Anterior cingulate cortex (tissue), 58 donors: ENCODE measurements around the gene HOXD3.

Experiments
- DNase-seq, 58 donors: peaks; one replicate each; lab custom pipeline; 2025; lab: John Stamatoyannopoulos, UW

The HOXD3 gene

DNA sequence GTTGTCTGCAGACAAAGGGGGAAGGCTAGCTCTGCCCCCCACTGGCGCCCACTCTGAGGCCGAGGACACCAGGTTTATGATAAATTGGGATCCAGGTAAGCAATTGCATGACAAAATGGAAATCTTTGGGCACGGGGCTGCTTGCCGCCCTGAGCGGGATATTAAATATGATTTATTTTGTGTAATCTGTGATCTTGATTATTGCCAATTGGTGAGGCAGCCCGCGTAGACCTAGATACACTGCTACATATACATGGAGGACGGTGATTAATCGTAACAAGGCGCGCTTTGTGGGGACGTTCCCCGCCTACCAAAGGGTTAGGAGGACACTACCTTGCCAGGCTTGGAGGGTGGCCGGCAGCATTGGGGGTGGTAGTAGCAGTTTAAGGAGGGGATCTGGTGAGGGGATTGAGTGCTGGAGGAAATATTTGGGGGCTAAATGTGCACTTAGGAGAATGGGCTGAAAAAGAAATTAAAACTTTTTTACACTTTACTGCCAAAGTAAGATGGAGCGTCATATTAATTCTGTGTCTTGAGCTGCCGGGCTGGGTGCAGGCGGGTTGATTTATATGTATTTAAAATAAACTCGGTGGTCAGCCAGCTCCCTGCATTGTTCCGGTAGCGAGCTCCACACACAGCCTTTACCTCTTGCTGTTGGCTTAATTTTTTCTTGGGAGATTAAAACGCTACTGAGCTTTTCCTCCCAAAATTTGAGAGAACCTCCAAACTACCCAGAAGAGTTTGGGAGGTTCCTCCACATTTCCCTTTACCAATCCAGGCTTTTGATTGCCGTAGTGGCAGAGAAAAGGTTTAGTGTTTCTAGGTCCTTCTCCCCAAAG lies 4.1 kb downstream of the HOXD3 start:
- no peak for DNase-seq

DNA sequence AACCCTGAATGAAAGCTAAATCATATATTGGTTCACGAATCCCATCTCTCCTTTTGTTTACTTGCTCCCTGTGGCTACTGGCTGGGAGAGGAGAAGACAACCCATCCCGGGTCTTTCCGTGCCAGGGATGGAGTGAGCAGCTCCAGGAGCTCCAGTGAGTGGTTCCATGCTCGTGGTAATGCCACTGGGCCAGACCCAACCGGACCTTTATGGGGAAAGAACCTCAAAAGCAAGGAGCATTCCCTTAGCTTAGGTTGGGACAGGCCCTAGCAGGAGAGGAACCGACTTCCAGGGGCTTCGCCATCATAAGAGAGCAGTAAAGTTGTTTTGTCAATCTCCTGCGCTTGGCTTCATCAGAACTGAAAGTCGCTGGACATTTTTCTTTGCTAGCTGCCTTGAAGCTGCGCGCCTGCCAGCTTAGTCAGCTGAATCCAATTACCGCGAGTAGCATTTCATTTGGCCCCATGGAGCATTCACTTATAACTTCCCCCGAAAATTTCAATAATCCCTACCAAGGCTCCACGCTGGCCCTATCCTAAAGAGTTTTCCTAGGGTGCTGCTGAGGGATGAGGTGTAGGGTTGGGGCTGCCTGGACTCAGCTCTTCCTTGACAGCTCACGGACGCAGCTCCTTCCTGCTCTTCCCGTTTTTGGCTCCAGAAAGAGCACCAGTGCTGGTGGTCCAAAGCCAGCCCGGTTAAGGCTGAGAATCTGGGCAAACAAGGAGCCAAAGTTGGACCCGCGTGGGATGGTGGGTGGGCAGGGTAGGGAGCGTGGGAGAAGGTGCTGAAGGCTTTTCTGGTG lies 4.9 kb downstream of the HOXD3 start:
- no peak for DNase-seq

DNA sequence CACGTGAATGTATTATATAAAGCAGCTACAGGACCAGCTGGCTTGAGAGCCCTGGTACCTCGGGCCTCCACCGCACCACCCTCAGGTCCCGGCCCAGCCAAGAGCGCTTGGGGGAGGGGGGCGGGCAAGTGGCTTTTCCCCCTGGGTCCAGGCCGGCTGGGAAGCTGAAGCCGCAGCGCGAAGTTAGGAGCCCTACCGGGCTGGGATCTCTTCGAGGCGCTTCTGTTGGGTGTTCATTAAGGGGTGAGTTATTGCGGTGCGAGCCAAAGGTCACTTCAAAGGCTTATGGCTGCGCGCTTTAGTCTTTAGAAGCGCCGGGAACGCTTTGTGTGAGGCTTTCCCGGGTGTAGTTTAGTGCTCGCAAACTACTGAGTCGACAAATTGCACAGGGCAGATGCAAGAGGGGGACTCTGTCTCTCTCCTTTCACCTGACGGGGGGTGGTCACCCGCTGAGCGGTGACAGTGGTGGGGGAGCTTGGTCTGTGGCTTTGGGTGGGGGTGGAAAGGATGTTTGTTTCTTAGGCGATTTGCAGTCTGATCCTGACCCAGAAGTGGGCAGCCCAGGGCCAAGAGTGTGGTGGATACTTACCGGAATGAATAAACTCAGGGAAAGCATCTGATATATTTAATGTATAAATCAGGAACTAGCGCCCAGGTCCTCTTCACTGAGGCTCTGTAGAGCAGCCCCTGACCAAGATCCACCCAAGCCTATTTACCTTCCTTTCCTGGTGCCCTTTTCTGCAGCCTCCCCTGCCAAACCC lies 6.0 kb downstream of the HOXD3 start:
- no peak for DNase-seq

DNA sequence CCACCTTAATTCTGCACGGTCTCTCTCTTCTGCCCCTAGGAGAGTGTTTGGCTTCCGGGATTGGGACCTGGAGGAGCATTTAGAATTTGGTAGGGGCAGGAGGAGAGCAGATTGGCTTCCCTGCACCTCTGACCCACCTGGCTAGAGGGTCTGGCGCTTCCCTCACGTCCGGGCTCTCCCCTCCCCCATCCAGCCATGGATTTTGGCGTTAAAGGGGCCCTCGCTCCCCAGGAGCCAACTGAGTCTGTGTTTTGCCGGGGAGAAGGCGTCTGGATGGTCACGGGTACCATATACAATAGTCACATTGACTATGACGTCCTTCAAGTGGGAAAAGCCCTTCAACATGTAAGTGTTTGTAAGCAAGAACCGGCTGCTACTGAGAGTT lies 6.6 kb downstream of the HOXD3 start:
- no peak for DNase-seq

DNA sequence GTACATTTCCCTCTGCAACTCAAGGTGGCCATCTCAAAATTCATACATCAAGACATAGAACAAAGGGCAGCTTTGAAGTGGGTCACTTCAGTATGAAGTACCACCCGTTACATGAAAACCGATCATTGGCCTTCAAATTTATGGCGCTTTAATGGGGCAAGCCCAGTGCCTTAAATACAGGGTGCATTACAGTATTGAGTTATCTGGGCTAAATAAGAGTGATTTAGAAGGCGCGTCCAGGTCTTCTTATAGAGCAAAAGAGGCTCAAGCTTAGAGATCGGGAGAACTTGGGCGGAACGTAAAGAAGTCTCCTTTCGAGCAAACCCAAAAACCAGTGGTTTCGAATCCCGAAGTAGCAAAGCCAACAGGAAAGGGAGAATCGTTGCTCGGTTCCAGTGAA lies 7.1 kb downstream of the HOXD3 start:
- DNase-seq, result no peak

DNA sequence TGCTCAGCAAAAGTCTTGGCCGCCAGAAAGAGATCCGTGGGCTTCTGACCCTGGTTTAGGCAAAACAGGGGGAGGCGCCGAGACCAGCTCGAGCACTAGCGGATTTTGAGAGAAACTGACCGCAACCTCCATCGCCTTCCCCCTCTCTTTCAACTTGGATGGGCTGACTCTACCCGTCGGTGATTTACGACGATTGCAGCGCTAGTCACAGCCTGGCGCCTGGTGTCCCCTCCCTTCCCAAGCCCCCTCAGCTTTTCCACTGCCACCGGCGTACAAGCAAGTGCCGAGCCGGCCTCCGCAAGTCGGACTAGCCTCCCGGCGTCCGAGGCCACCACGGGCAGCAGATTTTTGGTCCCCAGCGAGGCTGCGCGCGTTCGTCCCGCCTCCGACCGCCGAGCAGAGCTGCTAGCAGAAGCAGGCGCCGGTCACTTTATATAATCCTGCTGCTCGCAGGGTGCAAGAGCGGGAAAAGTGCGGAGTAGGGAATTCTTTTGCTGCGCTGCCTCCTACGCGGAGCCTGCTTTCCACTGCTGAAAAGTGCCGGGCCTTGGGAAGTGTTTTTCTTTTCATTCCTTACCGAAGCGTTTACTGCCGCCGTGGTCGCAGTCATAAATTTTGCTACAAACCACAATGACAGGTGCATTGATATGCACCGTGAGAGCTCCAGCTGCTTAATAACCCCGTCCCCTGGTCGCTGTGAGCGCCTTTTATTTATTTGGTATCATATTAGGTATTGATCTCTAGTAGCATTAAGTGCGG lies 7.7 kb downstream of the HOXD3 start:
- DNase-seq, result no peak

DNA sequence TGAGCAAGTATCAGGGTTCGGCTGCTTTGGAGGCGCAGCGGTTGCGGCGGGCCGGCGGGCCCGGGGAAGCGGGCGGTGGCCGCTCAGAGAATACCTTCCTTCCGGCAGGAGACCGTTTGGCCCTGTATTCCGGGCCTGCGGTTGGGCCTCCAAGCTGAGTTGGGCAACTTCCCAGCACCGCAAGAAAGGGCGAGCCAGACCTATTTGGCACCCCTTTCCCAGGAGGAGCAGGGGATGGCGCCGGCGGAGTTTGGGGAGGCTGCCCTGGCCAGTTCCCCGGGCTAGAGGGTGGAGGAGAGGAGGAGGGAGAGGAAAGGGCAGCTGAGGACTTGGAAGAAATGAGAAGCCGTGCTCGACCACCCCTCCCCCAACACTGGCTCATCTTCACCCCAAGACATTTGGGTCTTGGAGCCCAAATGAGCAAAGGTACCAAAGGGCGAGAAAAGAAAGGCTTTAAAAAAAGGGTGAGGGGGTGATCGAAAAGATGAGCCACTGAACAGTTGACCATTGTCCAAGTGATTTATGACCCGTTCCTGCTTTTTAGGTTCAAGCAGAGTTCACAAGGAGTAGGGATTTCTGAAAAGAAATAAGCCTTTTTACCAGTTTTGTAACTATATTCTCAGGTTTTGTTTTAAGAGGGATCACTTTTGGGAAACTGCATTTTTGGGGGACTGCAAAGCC lies 8.4 kb downstream of the HOXD3 start:
- no peak for DNase-seq

DNA sequence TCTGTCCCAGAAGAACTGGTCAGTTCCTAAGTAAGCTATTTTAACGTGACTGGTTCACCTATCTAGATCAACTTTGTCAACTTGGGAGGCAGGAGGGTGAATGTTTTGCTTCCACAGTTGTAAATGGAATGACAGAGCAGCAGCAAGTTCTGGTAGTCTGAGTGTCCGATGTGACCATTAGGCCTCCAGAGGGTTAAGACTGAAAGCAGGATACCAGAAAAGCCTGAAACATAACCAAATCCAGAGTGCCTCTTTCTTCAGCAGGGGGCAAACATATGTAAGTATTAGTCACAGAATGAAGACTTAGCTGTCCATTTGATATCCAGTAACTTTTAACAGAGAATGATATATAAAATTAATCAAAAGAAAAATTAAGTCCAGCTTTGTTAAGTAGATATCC lies 9.2 kb downstream of the HOXD3 start:
- DNase-seq, result no peak

DNA sequence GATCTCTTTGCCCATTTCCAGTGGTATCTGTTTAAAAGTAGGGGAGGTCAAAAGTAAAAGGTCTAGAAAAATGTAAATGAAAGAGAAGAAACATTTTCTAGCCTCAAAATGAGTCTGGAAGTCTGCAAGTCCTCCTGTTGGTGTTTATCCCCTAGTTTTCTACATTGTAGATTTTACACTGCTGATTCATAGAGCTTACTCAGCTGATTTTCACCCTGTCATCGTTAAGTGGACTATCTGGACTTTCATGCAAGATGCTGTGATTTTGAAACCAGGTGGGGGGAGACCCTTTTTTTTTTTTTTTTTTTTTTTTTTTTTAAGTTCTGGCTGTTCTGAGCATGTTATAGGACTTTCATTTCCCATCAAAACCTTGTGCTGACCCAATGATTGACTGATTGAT lies 10.3 kb downstream of the HOXD3 start:
- no peak for DNase-seq

DNA sequence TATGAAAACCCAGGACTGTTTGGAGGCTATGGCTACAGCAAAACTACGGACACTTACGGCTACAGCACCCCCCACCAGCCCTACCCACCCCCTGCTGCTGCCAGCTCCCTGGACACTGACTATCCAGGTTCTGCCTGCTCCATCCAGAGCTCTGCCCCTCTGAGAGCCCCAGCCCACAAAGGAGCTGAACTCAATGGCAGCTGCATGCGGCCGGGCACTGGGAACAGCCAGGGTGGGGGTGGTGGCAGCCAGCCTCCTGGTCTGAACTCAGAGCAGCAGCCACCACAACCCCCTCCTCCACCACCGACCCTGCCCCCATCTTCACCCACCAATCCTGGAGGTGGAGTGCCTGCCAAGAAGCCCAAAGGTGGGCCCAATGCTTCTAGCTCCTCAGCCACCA lies 12.1 kb downstream of the HOXD3 start:
- DNase-seq, result no peak

DNA sequence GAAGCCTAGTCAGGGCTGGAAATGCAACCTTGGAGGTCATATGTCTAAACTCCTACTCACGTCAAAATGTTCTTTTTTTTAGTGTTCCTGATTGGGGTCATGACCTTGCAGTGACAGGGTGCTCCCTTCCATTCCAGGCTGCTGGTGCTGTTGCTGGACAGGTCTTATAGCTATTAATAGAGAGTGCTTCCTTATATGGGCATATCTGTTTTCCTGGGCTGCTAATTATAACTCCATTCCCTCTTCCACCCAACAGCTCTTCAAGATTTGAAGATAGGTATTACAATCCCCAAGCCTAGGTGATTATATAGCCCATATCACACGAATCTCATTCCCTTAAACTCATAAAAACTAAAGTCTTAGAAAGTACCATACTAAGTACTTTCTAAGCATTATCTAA lies 12.6 kb downstream of the HOXD3 start:
- DNase-seq, result no peak

DNA sequence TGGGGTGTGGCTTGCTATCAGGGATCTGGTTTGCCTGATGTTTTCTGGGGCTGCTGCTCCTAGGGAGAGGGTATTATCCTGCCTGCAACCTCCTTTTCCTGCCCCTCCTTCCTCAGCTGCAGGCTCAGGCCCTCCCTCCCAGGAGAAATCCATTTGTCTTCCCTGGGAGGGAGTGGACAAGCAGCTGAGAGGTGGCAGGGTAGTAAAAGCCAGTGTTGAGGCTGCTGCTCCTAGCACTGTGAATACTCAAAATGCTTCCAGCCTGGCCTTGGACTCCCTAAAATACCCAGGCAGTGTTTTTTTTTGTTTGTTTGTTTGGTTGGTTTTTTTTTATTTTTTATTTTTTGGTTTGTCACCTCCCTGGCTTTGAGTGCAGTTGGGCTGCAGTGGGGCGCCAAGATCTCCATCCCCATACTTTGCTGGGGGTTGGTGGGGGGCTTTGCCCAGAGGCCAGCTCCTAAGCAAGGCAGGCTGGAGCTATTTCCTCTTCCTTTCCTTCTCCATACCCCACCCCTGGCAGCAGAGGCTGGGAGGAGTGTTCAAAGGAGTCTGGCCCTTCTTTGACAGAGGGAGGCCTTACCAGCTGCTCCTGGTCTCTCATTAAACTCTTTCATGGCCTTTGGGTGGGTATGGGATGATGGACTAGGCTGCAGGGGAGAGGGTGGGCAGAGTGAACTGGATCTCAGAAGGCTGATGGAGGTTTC lies 13.6 kb downstream of the HOXD3 start:
- no peak for DNase-seq

DNA sequence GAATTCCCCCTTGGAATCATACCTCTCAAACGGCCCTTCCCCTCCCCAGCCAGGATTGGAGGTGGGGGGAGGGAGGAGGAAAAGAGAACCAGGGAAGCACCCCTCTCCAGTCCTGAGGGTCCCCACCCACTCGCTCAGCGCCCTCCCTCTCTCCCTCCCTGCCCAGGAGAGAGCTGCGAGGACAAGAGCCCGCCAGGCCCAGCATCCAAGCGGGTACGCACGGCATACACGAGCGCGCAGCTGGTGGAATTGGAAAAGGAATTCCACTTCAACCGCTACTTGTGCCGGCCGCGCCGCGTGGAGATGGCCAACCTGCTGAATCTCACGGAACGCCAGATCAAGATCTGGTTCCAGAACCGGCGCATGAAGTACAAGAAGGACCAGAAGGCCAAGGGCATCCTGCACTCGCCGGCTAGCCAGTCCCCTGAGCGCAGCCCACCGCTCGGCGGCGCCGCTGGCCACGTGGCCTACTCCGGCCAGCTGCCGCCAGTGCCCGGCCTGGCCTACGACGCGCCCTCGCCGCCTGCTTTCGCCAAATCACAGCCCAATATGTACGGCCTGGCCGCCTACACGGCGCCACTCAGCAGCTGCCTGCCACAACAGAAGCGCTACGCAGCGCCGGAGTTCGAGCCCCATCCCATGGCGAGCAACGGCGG lies 14.4 kb downstream of the HOXD3 start:
- peak in 15 of 58 donors; percentile 7 to 36 (median 16) for DNase-seq

DNA sequence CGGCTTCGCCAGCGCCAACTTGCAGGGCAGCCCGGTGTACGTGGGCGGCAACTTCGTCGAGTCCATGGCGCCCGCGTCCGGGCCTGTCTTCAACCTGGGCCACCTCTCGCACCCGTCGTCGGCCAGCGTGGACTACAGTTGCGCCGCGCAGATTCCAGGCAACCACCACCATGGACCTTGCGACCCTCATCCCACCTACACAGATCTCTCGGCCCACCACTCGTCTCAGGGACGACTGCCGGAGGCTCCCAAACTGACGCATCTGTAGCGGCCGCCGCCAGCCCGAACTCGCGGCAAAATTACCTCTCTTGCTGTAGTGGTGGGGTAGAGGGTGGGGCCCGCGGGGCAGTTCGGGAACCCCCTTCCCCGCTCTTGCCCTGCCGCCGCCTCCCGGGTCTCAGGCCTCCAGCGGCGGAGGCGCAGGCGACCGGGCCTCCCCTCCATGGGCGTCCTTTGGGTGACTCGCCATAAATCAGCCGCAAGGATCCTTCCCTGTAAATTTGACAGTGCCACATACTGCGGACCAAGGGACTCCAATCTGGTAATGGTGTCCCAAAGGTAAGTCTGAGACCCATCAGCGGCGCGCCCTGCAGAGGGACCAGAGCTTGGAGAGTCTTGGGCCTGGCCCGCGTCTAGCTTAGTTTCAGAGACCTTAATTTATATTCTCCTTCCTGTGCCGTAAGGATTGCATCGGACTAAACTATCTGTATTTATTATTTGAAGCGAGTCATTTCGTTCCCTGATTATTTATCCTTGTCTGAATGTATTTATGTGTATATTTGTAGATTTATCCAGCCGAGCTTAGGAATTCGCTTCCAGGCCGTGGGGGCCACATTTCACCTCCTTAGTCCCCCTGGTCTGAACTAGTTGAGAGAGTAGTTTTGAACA lies 15.1 kb downstream of the HOXD3 start:
- DNase-seq, result peak in 1 of 58 donors; percentile 10

DNA sequence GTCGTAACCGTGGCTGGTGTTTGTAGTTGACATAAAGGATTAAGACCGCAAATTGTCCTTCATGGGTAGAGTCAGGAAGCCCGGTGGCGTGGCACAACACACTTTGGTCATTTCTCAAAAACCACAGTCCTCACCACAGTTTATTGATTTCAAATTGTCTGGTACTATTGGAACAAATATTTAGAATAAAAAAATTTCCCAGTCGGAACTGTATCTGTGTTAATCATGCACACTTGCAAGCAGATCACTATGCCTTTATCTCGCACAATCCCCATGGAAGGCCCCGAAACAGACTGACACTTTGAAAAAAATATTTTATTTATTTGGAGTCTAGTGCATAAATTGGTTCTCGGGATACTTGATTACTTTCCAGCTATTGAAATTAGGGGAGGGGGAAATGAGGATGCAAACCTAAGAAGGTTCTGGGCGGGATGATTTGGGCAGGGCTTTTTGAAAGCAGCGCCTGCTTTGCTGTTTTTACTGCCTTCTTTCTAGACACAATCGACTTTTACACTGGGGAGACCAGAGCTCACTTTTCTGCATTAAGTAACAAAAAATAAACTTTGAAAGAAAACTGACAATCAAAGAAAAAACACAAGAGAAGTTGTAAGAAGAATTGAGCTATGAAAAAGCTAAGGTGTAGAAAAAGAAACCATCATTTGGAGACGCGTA lies 15.9 kb downstream of the HOXD3 start:
- no peak for DNase-seq

DNA sequence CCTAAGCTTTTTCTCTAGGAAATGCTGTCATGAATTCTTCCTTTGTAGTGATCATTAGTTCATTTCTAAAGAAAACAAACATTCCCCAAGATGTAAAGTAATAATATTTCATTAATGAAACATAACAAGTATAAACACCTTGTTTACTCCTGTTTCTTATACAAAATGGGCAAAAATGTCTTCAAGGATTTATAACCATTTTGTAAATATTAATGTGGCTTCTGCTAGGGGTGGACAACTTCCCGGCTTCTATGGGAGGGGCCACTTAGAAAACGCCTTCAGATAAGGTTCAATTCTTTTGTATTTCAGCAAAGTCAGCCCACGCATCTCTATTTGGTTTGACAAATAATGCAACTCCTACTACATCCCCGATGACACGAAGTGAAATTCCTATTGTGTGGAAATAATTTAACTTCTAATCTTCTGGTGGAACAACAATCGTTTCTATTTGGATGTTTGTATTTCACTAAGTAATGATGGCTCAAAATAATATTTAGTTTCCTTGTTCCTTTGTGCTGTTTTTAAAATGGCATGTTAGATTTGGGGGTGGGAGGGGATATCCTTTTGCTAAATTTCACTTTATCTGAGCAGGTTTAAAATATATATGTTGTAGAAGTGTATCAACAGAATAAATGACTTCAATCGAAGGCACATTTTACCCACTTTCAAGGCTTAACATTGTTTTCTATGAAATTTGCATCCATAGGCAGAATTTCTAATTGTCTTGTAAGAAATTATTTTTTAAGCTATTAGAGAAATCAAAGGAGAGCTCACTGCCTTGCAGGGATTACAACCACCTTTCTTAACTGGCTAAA lies 16.7 kb downstream of the HOXD3 start:
- no peak for DNase-seq
